ENCODE results near the gene MEIS1.

The MEIS1 gene

DNA sequence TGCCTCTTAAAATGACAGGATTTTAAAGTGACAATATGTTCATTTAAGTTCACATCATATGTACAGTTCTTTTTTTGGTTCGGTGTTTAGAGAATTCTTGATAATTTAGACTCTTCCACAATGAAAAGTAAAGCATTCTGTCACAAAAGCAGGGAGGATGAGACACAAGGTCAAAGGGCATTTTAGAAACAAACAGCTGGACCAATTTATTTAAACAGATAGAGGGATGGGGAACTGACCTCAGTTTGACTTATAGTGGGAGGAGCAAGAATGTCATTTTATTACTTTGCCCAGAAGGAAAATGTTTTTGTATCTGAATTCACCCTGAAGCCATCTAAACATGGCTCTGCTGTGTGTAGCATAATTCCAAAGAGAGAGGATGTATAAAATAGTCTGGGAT, 128.5 kb downstream of the MEIS1 start:
- TF ChIP-seq, protein P1, sequence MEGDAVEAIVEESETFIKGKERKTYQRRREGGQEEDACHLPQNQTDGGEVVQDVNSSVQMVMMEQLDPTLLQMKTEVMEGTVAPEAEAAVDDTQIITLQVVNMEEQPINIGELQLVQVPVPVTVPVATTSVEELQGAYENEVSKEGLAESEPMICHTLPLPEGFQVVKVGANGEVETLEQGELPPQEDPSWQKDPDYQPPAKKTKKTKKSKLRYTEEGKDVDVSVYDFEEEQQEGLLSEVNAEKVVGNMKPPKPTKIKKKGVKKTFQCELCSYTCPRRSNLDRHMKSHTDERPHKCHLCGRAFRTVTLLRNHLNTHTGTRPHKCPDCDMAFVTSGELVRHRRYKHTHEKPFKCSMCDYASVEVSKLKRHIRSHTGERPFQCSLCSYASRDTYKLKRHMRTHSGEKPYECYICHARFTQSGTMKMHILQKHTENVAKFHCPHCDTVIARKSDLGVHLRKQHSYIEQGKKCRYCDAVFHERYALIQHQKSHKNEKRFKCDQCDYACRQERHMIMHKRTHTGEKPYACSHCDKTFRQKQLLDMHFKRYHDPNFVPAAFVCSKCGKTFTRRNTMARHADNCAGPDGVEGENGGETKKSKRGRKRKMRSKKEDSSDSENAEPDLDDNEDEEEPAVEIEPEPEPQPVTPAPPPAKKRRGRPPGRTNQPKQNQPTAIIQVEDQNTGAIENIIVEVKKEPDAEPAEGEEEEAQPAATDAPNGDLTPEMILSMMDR (IDR thresholded peaks at IDR 0.05) = no peak
- Histone ChIP-seq H3K36me3 (no peaks in the 10 kb centered on the region), H3K9me3 (no peaks in the 10 kb centered on the region), H3K27ac (no peak overlapping the region), H3K4me1 (ENCODE audit: control insufficient read depth in 1 of 2, insufficient read depth in 1 of 2, low read depth in 1 of 2, low read length in 1 of 2) (no peaks in the 10 kb centered on the region), H3K27me3 (no peaks in the 10 kb centered on the region), H3K4me3 (ENCODE audit: low read depth in 1 of 2, low read length in 1 of 2) (no peak overlapping the region)

DNA sequence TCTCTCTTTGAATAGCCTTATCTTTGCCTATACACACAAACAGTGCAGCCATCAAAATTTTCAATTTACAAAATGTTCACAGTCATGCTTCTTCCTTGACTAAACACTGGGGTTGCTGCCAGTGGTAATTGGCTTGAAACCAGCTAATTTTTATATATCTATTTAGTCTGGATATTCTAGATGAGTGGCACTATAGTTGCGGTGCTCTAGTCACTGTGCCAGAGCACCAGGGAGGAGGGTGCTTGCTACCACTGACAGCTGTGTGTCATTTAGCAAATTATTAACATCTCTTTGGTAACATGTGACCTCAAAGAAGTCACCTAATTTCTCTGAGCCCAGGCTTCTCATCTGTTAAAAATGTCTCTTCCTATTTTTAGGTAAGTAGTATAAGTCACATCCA, 130.4 kb downstream of the MEIS1 start:
- Histone ChIP-seq H3K27me3 (no peaks in the 10 kb centered on the region), H3K4me1 (ENCODE audit: control insufficient read depth in 1 of 2, insufficient read depth in 1 of 2, low read depth in 1 of 2, low read length in 1 of 2) (no peaks in the 10 kb centered on the region), H3K4me3 (ENCODE audit: low read depth in 1 of 2, low read length in 1 of 2) (no peak overlapping the region), H3K9me3 (no peaks in the 10 kb centered on the region), H3K27ac (no peak overlapping the region), H3K36me3 (no peaks in the 10 kb centered on the region)
- TF ChIP-seq, protein P1 (IDR thresholded peaks at IDR 0.05) = no peak

DNA sequence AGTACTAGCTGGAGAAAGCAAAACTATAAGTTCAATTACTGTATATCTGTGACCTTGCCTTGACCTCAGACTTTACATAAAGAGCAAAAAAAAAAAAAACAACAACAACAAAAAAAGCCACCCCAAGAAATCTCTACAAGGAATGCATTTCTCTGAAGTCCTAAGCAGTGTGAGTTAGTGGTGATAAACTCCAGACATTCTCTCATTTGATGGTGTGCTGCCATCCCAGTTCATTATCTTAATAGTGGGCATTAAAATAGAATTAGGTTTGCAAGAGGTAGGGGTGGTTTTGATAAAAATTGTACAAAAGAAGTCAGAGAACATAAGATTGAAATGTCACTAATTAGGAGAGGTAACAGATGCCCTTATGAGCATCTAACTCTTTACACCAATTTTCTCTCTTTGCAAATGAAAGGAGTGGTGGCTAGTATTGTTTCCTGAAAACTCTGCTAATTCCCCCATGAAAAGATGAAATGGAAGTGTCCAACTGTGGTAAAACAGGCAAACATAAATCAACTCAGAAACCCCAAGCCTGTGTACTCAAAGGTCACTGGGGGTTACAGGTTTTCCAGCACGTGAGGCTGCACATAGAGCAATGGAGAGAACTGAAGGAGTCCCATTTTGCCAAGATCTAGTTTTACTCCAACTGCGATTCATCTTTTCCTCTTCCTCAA, 131.9 kb downstream of the MEIS1 start:
- Histone ChIP-seq H3K9me3 (no peaks in the 10 kb centered on the region), H3K4me1 (ENCODE audit: control insufficient read depth in 1 of 2, insufficient read depth in 1 of 2, low read depth in 1 of 2, low read length in 1 of 2) (no peaks in the 10 kb centered on the region), H3K27ac (no peak overlapping the region), H3K36me3 (no peaks in the 10 kb centered on the region), H3K27me3 (peaks cover 5% of the 10 kb centered on the region), H3K4me3 (ENCODE audit: low read depth in 1 of 2, low read length in 1 of 2) (no peak overlapping the region)
- TF ChIP-seq, protein P1 (IDR thresholded peaks at IDR 0.05) = no peak

DNA sequence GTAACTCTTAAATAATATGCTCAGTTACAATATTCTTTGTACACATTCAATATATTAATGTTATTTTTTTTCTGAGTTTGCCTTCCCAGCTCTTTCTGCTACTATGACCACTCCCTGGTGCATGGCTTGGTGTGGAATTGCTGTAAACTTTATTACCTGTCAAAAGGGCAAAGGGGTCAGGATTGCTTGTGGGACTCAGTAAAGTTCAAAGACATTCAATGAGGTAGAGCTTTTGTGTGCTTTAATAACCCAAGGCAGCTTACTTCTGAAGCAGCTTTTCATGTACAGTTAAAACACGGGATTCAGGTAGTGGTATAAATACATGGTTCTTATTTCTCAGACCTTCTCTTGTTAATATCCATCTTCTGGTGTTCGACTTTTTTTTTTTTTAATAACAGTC, 132.8 kb downstream of the MEIS1 start:
- Histone ChIP-seq H3K36me3 (no peaks in the 10 kb centered on the region), H3K27ac (no peak overlapping the region), H3K9me3 (no peaks in the 10 kb centered on the region), H3K4me3 (ENCODE audit: low read depth in 1 of 2, low read length in 1 of 2) (no peak overlapping the region), H3K4me1 (ENCODE audit: control insufficient read depth in 1 of 2, insufficient read depth in 1 of 2, low read depth in 1 of 2, low read length in 1 of 2) (no peaks in the 10 kb centered on the region), H3K27me3 (peaks cover 14% of the 10 kb centered on the region)
- TF ChIP-seq, protein P1 (IDR thresholded peaks at IDR 0.05) = no peak

DNA sequence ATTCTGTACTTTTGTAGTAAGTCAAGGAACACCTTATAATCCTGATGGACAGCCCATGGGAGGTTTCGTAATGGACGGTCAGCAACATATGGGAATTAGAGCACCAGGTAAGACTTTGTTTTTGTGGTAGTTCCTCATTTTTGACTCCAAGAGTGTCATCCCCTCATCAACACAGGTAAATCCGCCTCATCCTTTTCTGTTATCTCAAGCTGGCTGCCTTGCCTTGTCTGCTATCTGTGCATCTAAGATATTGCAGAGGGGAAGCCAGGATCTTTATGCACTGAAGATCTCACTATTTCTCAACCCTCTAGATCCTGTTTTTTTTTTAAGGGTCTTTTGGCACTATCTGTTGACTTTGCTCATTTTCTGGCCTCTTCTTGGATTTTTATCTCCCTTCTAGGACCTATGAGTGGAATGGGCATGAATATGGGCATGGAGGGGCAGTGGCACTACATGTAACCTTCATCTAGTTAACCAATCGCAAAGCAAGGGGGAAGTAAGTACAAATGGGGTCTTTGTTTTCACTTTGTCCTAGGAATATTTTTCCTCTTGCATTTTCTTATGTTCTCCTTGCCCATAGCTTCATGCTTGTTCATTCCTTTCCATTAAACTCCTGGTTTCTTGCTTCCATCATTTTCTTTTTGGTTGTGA, 133.8 kb downstream of the MEIS1 start:
- H3K36me3 ChIP-seq = no peaks in the 10 kb centered on the region
- no peak overlapping the region for H3K27ac ChIP-seq
- H3K4me3 ChIP-seq (ENCODE audit: low read depth in 1 of 2, low read length in 1 of 2) = no peak overlapping the region
- no peaks in the 10 kb centered on the region for H3K4me1 ChIP-seq (ENCODE audit: control insufficient read depth in 1 of 2, insufficient read depth in 1 of 2, low read depth in 1 of 2, low read length in 1 of 2)
- no peaks in the 10 kb centered on the region for H3K9me3 ChIP-seq
- H3K27me3 ChIP-seq = peaks cover 24% of the 10 kb centered on the region
- TF ChIP-seq, protein P1 (IDR thresholded peaks at IDR 0.05) = no peak
